Trophoblast cell (in vitro differentiated cells and primary cell): Measurements from ENCODE around the gene ZRANB1.

Source experiments
- DNase-seq, 2 donors: peaks; one replicate each; pipeline ENCODE4 v3.0.0-alpha.2; 2016
- H2AFZ ChIP-seq: 2 replicates; pipeline ENCODE4 v1.6.1; 2013; ENCODE audit warnings: low read length, moderate library complexity, mild to moderate bottlenecking; ENCODE audit not compliant: insufficient read depth, poor library complexity
- H2AK5ac ChIP-seq: 2 replicates; pipeline ENCODE4 v1.6.1; 2013; ENCODE audit warnings: mild to moderate bottlenecking, low read length
- H2BK120ac ChIP-seq: 2 replicates; pipeline ENCODE4 v1.6.1; 2013; ENCODE audit warnings: low read length, mild to moderate bottlenecking, moderate library complexity; ENCODE audit not compliant: insufficient read depth, poor library complexity
- H2BK12ac ChIP-seq: 2 replicates; pipeline ENCODE4 v1.6.1; 2013; ENCODE audit warnings: mild to moderate bottlenecking, low read length, moderate library complexity
- H2BK5ac ChIP-seq: 2 replicates; pipeline ENCODE4 v1.6.1; 2013; ENCODE audit warnings: low read length, low read depth, moderate library complexity, mild to moderate bottlenecking; ENCODE audit not compliant: poor library complexity
- H3K14ac ChIP-seq: 2 replicates; pipeline ENCODE4 v1.6.1; 2013; ENCODE audit warnings: mild to moderate bottlenecking, low read length
- H3K18ac ChIP-seq: 2 replicates; pipeline ENCODE4 v1.6.1; 2013; ENCODE audit warnings: mild to moderate bottlenecking, low read length
- H3K23ac ChIP-seq: 2 replicates; pipeline ENCODE4 v1.6.1; 2013; ENCODE audit warnings: low read length
- H3K27ac ChIP-seq: 2 replicates; pipeline ENCODE4 v1.5.1; 2013; ENCODE audit warnings: low read depth, mild to moderate bottlenecking, inconsistent platforms, low read length, moderate library complexity
- H3K27me3 ChIP-seq: 2 replicates; pipeline ENCODE4 v1.6.1; 2013; ENCODE audit warnings: inconsistent platforms, mild to moderate bottlenecking, low read length, moderate library complexity; ENCODE audit not compliant: insufficient read depth
- H3K36me3 ChIP-seq, 2 experiments: 1 replicate in 1 of 2; 2 replicates in 1 of 2; pipeline ENCODE4 v1.6.1; 2013; ENCODE audit warnings: low read length in 2 of 2, mild to moderate bottlenecking in 2 of 2, moderate library complexity in 1 of 2; ENCODE audit not compliant: insufficient read depth in 2 of 2, control insufficient read depth in 1 of 2
- H3K4ac ChIP-seq: 2 replicates; pipeline ENCODE4 v1.6.1; 2013; ENCODE audit warnings: low read depth, mild to moderate bottlenecking, low read length, moderate library complexity
- H3K4me1 ChIP-seq, 2 experiments: 1 replicate in 1 of 2; 2 replicates in 1 of 2; pipeline ENCODE4 v1.6.1; 2013; ENCODE audit warnings: low read length in 2 of 2, mild to moderate bottlenecking in 2 of 2, moderate library complexity in 1 of 2; ENCODE audit not compliant: insufficient read depth in 2 of 2, control insufficient read depth in 1 of 2
- H3K4me2 ChIP-seq: 2 replicates; pipeline ENCODE4 v1.6.1; 2013; ENCODE audit warnings: inconsistent platforms, mild to moderate bottlenecking, low read length, moderate library complexity
- H3K4me3 ChIP-seq: 2 replicates; pipeline ENCODE4 v1.5.1; 2013; ENCODE audit warnings: mild to moderate bottlenecking, low read depth, low read length, inconsistent platforms
- H3K79me1 ChIP-seq: one replicate; pipeline ENCODE4 v1.6.1; 2013; ENCODE audit warnings: low read length
- H3K79me2 ChIP-seq: 2 replicates; pipeline ENCODE4 v1.6.1; 2013; ENCODE audit warnings: low read length, mild to moderate bottlenecking; ENCODE audit not compliant: control insufficient read depth, insufficient read depth, poor library complexity
- H3K9ac ChIP-seq: 2 replicates; pipeline ENCODE4 v1.6.1; 2013; ENCODE audit warnings: mild to moderate bottlenecking, low read length
- H3K9me3 ChIP-seq: 2 replicates; pipeline ENCODE4 v1.6.1; 2013; ENCODE audit warnings: low read depth, mild to moderate bottlenecking, control low read depth, inconsistent platforms, low read length; ENCODE audit not compliant: insufficient read depth
- H4K12ac ChIP-seq: 2 replicates; pipeline ENCODE4 v1.6.1; 2013; ENCODE audit warnings: low read depth, mild to moderate bottlenecking, low read length, moderate library complexity
- H4K8ac ChIP-seq: 2 replicates; pipeline ENCODE4 v1.6.1; 2013; ENCODE audit warnings: low read depth, mild to moderate bottlenecking, low read length, moderate library complexity
- H4K91ac ChIP-seq: one replicate; pipeline ENCODE4 v1.6.1; 2013; ENCODE audit warnings: low read depth, mild to moderate bottlenecking, low read length, moderate library complexity
- WGBS: extraction: QIAGEN DNeasy Blood & Tissue Kit; methylation state at CpG from one replicate; pipeline ENCODE4 v1.1.7; 2013; ENCODE audit warnings: missing lambda C conversion rate; ENCODE audit not compliant: insufficient read length, insufficient coverage; ENCODE audit errors: extremely low coverage; 5-methylcytosine and 5-hydroxymethylcytosine counted together

Gene ZRANB1

GRCh38 chr10:124961248-124961570 is 19.3 kb downstream of the ZRANB1 start:
- Histone ChIP-seq H3K23ac (no peak overlapping the region), H4K8ac (no peak overlapping the region), H4K91ac (no peak overlapping the region), H3K27ac (no peak overlapping the region), H3K4ac (no peak overlapping the region), H2AK5ac (no peak overlapping the region), H4K12ac (no peak overlapping the region), H3K4me1 (peaks cover 0 to 2% of the 10 kb centered on the region in 2 experiments), H2AFZ (no peak overlapping the region), H3K36me3 (no peaks in the 10 kb centered on the region), H3K27me3 (no peaks in the 10 kb centered on the region), H2BK5ac (no peak overlapping the region), H3K79me1 (no peaks in the 10 kb centered on the region), H3K9ac (no peak overlapping the region), H3K18ac (no peak overlapping the region), H3K14ac (no peak overlapping the region), H3K9me3 (no peaks in the 10 kb centered on the region), H2BK120ac (no peak overlapping the region), H3K4me2 (no peak overlapping the region), H3K79me2 (no peaks in the 10 kb centered on the region), H3K4me3 (no peak overlapping the region), H2BK12ac (no peak overlapping the region)
- peak in 1 of 2 donors; percentile 41 for DNase-seq
- no CpG with 5 or more reads among the region's 4 CpGs for WGBS

DNA sequence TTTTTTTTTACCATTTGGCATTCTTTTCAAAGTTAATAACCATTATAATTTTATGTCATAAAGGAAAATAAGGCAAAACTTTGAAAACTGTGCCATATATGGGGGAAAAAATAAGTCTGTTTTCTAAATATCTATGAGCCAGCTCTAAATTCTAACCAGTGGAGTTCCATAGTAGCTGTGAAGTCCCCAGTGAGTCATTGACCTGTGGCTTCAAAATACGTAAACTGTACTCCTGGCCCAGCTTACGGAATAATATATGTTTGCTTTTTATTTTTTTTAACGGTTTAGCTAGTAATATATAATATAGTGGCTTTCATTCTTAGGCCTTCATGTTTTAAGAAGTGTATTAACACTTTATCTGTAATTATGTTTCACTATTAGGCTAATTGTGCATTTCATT is 20.5 kb downstream of the ZRANB1 start:
- H3K18ac ChIP-seq, result no peak overlapping the region
- H3K4me3 ChIP-seq, result no peak overlapping the region
- no peak overlapping the region for H3K23ac ChIP-seq
- peak; percentile 13 to 53 for DNase-seq
- no peak overlapping the region for H3K14ac ChIP-seq
- H4K8ac ChIP-seq, result no peak overlapping the region
- H4K12ac ChIP-seq, result no peak overlapping the region
- peaks cover 1 to 5% of the 10 kb centered on the region in 2 experiments for H3K36me3 ChIP-seq
- H3K4me1 ChIP-seq, result peaks cover 0 to 2% of the 10 kb centered on the region in 2 experiments
- no peaks in the 10 kb centered on the region for H3K79me2 ChIP-seq
- no peak overlapping the region for H3K4me2 ChIP-seq
- no peak overlapping the region for H2BK5ac ChIP-seq
- no peak overlapping the region for H2AK5ac ChIP-seq
- no peak overlapping the region for H3K9ac ChIP-seq
- peak overlapping the region; percentile 46 for H3K4ac ChIP-seq
- H3K9me3 ChIP-seq, result no peaks in the 10 kb centered on the region
- H2BK120ac ChIP-seq, result no peak overlapping the region
- no peaks in the 10 kb centered on the region for H3K79me1 ChIP-seq
- no peak overlapping the region for H4K91ac ChIP-seq
- no peak overlapping the region for H2BK12ac ChIP-seq
- H3K27me3 ChIP-seq, result no peaks in the 10 kb centered on the region
- WGBS, result no CpG with 5 or more reads among the region's 3 CpGs
- no peak overlapping the region for H3K27ac ChIP-seq
- H2AFZ ChIP-seq, result no peak overlapping the region

DNA sequence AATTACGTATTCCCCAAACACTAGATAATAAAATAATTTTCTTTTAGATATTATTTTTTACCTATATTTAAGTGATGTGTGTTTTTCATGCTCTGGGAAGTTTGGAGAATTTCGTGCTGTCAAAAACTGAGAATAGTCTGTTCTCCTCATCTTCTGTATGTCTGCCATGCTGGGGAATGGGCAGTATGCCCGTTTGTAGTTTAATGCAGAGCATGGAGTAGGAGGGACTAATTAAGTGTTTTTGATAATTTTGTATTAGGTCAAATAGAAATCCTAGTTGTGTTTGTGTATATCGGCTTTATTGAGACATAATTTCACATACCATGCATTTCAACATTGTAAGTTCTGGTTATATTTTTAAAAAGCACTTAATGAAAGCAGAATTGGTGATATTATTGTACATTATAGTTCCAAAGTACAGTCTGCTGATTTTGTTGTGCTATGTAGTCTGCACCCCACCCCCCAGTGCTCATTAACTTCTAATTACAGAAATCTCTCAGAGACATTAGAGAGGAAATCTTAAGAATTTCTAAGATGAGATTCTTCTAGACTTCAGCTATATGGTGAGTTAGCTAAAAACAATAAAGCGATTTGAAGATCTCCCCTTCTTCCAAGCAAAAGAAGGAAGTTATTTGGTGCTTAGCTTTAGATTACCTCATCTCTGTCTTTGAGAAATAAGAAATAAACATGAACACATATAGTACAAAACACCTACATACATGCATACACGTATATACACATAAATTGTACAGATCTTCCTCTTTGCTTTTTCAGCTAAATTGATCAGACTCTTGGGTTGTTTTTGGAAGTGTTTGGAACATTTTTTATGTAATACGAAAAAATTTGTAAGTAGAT is 22.2 kb downstream of the ZRANB1 start:
- no peak overlapping the region for H4K91ac ChIP-seq
- no peak overlapping the region for H3K4me2 ChIP-seq
- no peaks in the 10 kb centered on the region for H3K79me1 ChIP-seq
- no peak overlapping the region for H4K8ac ChIP-seq
- H2AFZ ChIP-seq, result no peak overlapping the region
- no peak overlapping the region for H3K27ac ChIP-seq
- no peak overlapping the region for H3K18ac ChIP-seq
- peaks cover 5 to 6% of the 10 kb centered on the region in 2 experiments for H3K36me3 ChIP-seq
- H2BK12ac ChIP-seq, result no peak overlapping the region
- H3K4me3 ChIP-seq, result no peak overlapping the region
- DNase-seq, result no peak
- no peak overlapping the region for H3K4ac ChIP-seq
- no peak overlapping the region for H2BK5ac ChIP-seq
- H3K27me3 ChIP-seq, result no peaks in the 10 kb centered on the region
- H3K9me3 ChIP-seq, result no peaks in the 10 kb centered on the region
- no peaks in the 10 kb centered on the region for H3K79me2 ChIP-seq
- no peak overlapping the region for H3K14ac ChIP-seq
- H3K23ac ChIP-seq, result no peak overlapping the region
- no peak overlapping the region for H4K12ac ChIP-seq
- WGBS, result 100% methylated on average over 1 of the region's 7 CpGs
- no peak overlapping the region for H2BK120ac ChIP-seq
- no peak overlapping the region for H2AK5ac ChIP-seq
- H3K4me1 ChIP-seq, result peaks cover 0 to 2% of the 10 kb centered on the region in 2 experiments
- H3K9ac ChIP-seq, result no peak overlapping the region

GRCh38 chr10:124966008-124966407 is 24.1 kb downstream of the ZRANB1 start:
- no peak overlapping the region for H3K9ac ChIP-seq
- no peak overlapping the region for H3K4me2 ChIP-seq
- H3K18ac ChIP-seq, result peak overlapping the region; percentile 75
- no peaks in the 10 kb centered on the region for H3K9me3 ChIP-seq
- H4K91ac ChIP-seq, result no peak overlapping the region
- H4K12ac ChIP-seq, result no peak overlapping the region
- no peak overlapping the region for H2BK120ac ChIP-seq
- peaks cover 11 to 12% of the 10 kb centered on the region in 2 experiments for H3K36me3 ChIP-seq
- no peak overlapping the region for H2BK12ac ChIP-seq
- no peak overlapping the region for H4K8ac ChIP-seq
- no peak overlapping the region for H3K4ac ChIP-seq
- H3K79me1 ChIP-seq, result no peaks in the 10 kb centered on the region
- no peak overlapping the region for H3K4me3 ChIP-seq
- H3K4me1 ChIP-seq, result no peaks in the 10 kb centered on the region
- no peaks in the 10 kb centered on the region for H3K27me3 ChIP-seq
- WGBS, result no CpG with 5 or more reads among the region's 5 CpGs
- no peak overlapping the region for H3K23ac ChIP-seq
- H3K27ac ChIP-seq, result no peak overlapping the region
- H3K14ac ChIP-seq, result no peak overlapping the region
- no peak overlapping the region for H2BK5ac ChIP-seq
- no peak overlapping the region for H2AK5ac ChIP-seq
- no peak overlapping the region for H2AFZ ChIP-seq
- no peak for DNase-seq
- H3K79me2 ChIP-seq, result no peaks in the 10 kb centered on the region
